ENCODE results near the gene TADA2A.

TADA2A gene

GRCh38 chr17:37513711-37514110, 107.0 kb downstream of the TADA2A start:
- no peaks in the 10 kb centered on the region for H3K27me3 ChIP-seq (ENCODE audit: control insufficient read depth, insufficient read depth, low read length)
- H3K4me1 ChIP-seq (ENCODE audit: control insufficient read depth, insufficient read depth, low read length): no peaks in the 10 kb centered on the region
- no peak overlapping the region for H3K4me3 ChIP-seq (ENCODE audit: low read depth, low read length)
- H3K27ac ChIP-seq (ENCODE audit: low read depth, low read length): no peak overlapping the region
- H3K9ac ChIP-seq (ENCODE audit: low read depth, low read length): no peak overlapping the region
- H3K36me3 ChIP-seq (ENCODE audit: control insufficient read depth, insufficient read depth, low read length): peaks cover 41% of the 10 kb centered on the region
- H3K9me3 ChIP-seq (ENCODE audit: control insufficient read depth, insufficient read depth, low read length): no peaks in the 10 kb centered on the region

GRCh38 chr17:37516127-37516571, 109.5 kb downstream of the TADA2A start:
- Histone ChIP-seq H3K27ac (ENCODE audit: low read depth, low read length) (no peak overlapping the region), H3K4me1 (ENCODE audit: control insufficient read depth, insufficient read depth, low read length) (no peaks in the 10 kb centered on the region), H3K9me3 (ENCODE audit: control insufficient read depth, insufficient read depth, low read length) (no peaks in the 10 kb centered on the region), H3K36me3 (ENCODE audit: control insufficient read depth, insufficient read depth, low read length) (peaks cover 60% of the 10 kb centered on the region), H3K4me3 (ENCODE audit: low read depth, low read length) (no peak overlapping the region), H3K27me3 (ENCODE audit: control insufficient read depth, insufficient read depth, low read length) (no peaks in the 10 kb centered on the region), H3K9ac (ENCODE audit: low read depth, low read length) (no peak overlapping the region)

- peaks cover 51% of the 10 kb centered on the region for H3K36me3 ChIP-seq (ENCODE audit: control insufficient read depth, insufficient read depth, low read length)
- no peaks in the 10 kb centered on the region for H3K9me3 ChIP-seq (ENCODE audit: control insufficient read depth, insufficient read depth, low read length)
- no peak overlapping the region for H3K9ac ChIP-seq (ENCODE audit: low read depth, low read length)
- no peaks in the 10 kb centered on the region for H3K27me3 ChIP-seq (ENCODE audit: control insufficient read depth, insufficient read depth, low read length)
- no peaks in the 10 kb centered on the region for H3K4me1 ChIP-seq (ENCODE audit: control insufficient read depth, insufficient read depth, low read length)
- no peak overlapping the region for H3K27ac ChIP-seq (ENCODE audit: low read depth, low read length)
- H3K4me3 ChIP-seq (ENCODE audit: low read depth, low read length): no peak overlapping the region
Observed at GRCh38 chr17:37517881-37518280, 111.2 kb downstream of the TADA2A start.

GRCh38 chr17:37518826-37519225, 112.1 kb downstream of the TADA2A start:
- Histone ChIP-seq H3K9ac (ENCODE audit: low read depth, low read length) (no peak overlapping the region), H3K27me3 (ENCODE audit: control insufficient read depth, insufficient read depth, low read length) (no peaks in the 10 kb centered on the region), H3K36me3 (ENCODE audit: control insufficient read depth, insufficient read depth, low read length) (peaks cover 46% of the 10 kb centered on the region), H3K4me3 (ENCODE audit: low read depth, low read length) (no peak overlapping the region), H3K9me3 (ENCODE audit: control insufficient read depth, insufficient read depth, low read length) (no peaks in the 10 kb centered on the region), H3K4me1 (ENCODE audit: control insufficient read depth, insufficient read depth, low read length) (no peaks in the 10 kb centered on the region), H3K27ac (ENCODE audit: low read depth, low read length) (no peak overlapping the region)

- Histone ChIP-seq H3K27ac (ENCODE audit: low read depth, low read length) (no peak overlapping the region), H3K27me3 (ENCODE audit: control insufficient read depth, insufficient read depth, low read length) (no peaks in the 10 kb centered on the region), H3K36me3 (ENCODE audit: control insufficient read depth, insufficient read depth, low read length) (peaks cover 49% of the 10 kb centered on the region), H3K9ac (ENCODE audit: low read depth, low read length) (no peak overlapping the region), H3K9me3 (ENCODE audit: control insufficient read depth, insufficient read depth, low read length) (no peaks in the 10 kb centered on the region), H3K4me1 (ENCODE audit: control insufficient read depth, insufficient read depth, low read length) (no peaks in the 10 kb centered on the region), H3K4me3 (ENCODE audit: low read depth, low read length) (no peak overlapping the region)
Observed at GRCh38 chr17:37519251-37519985, 112.7 kb downstream of the TADA2A start.

- H3K4me3 ChIP-seq (ENCODE audit: low read depth, low read length): no peak overlapping the region
- H3K9ac ChIP-seq (ENCODE audit: low read depth, low read length): no peak overlapping the region
- H3K9me3 ChIP-seq (ENCODE audit: control insufficient read depth, insufficient read depth, low read length): no peaks in the 10 kb centered on the region
- H3K27me3 ChIP-seq (ENCODE audit: control insufficient read depth, insufficient read depth, low read length): no peaks in the 10 kb centered on the region
- peaks cover 51% of the 10 kb centered on the region for H3K36me3 ChIP-seq (ENCODE audit: control insufficient read depth, insufficient read depth, low read length)
- no peaks in the 10 kb centered on the region for H3K4me1 ChIP-seq (ENCODE audit: control insufficient read depth, insufficient read depth, low read length)
- H3K27ac ChIP-seq (ENCODE audit: low read depth, low read length): no peak overlapping the region
Observed at GRCh38 chr17:37520174-37520573, 113.5 kb downstream of the TADA2A start.

GRCh38 chr17:37521821-37522220, 115.1 kb downstream of the TADA2A start:
- no peaks in the 10 kb centered on the region for H3K4me1 ChIP-seq (ENCODE audit: control insufficient read depth, insufficient read depth, low read length)
- H3K9me3 ChIP-seq (ENCODE audit: control insufficient read depth, insufficient read depth, low read length): no peaks in the 10 kb centered on the region
- H3K36me3 ChIP-seq (ENCODE audit: control insufficient read depth, insufficient read depth, low read length): peaks cover 48% of the 10 kb centered on the region
- H3K4me3 ChIP-seq (ENCODE audit: low read depth, low read length): no peak overlapping the region
- H3K9ac ChIP-seq (ENCODE audit: low read depth, low read length): no peak overlapping the region
- H3K27ac ChIP-seq (ENCODE audit: low read depth, low read length): no peak overlapping the region
- H3K27me3 ChIP-seq (ENCODE audit: control insufficient read depth, insufficient read depth, low read length): no peaks in the 10 kb centered on the region

- no peaks in the 10 kb centered on the region for H3K27me3 ChIP-seq (ENCODE audit: control insufficient read depth, insufficient read depth, low read length)
- peaks cover 34% of the 10 kb centered on the region for H3K36me3 ChIP-seq (ENCODE audit: control insufficient read depth, insufficient read depth, low read length)
Observed at GRCh38 chr17:37523715-37524219, 117.1 kb downstream of the TADA2A start.

GRCh38 chr17:37527249-37527851, 120.7 kb downstream of the TADA2A start:
- H3K4me3 ChIP-seq (ENCODE audit: low read depth, low read length): no peak overlapping the region
- no peaks in the 10 kb centered on the region for H3K27me3 ChIP-seq (ENCODE audit: control insufficient read depth, insufficient read depth, low read length)
- no peak overlapping the region for H3K27ac ChIP-seq (ENCODE audit: low read depth, low read length)
- H3K4me1 ChIP-seq (ENCODE audit: control insufficient read depth, insufficient read depth, low read length): no peaks in the 10 kb centered on the region
- no peaks in the 10 kb centered on the region for H3K9me3 ChIP-seq (ENCODE audit: control insufficient read depth, insufficient read depth, low read length)
- no peak overlapping the region for H3K9ac ChIP-seq (ENCODE audit: low read depth, low read length)
- H3K36me3 ChIP-seq (ENCODE audit: control insufficient read depth, insufficient read depth, low read length): peaks cover 48% of the 10 kb centered on the region

More at GRCh38 chr17:37523715-37524219, 117.1 kb downstream of the TADA2A start:
- Histone ChIP-seq H3K4me1 (ENCODE audit: control insufficient read depth, insufficient read depth, low read length) (no peaks in the 10 kb centered on the region), H3K9me3 (ENCODE audit: control insufficient read depth, insufficient read depth, low read length) (no peaks in the 10 kb centered on the region), H3K27ac (ENCODE audit: low read depth, low read length) (no peak overlapping the region), H3K9ac (ENCODE audit: low read depth, low read length) (no peak overlapping the region), H3K4me3 (ENCODE audit: low read depth, low read length) (no peak overlapping the region)
